ENCODE measurements around the gene RBM39.
"Not testable (repeated sequence)": the region's sequence is repeated elsewhere in the genome, so short reads cannot be mapped to it uniquely, and the experiment has no call there.

The RBM39 gene

GRCh38 chr20:35690265-35690664, 51.8 kb downstream of the RBM39 start:
- no peak overlapping the region for H2AK5ac ChIP-seq (ENCODE audit: low read depth, low read length)
- no peaks in the 10 kb centered on the region for H3K4me1 ChIP-seq (ENCODE audit: control insufficient read depth in 2 of 2, insufficient read depth in 1 of 2, low read depth in 1 of 2, low read length in 2 of 2)
- no peak overlapping the region for H2BK120ac ChIP-seq (ENCODE audit: low read depth, low read length)
- no peak overlapping the region for H3K4me3 ChIP-seq (ENCODE audit: low read length in 2 of 2)
- no peaks in the 10 kb centered on the region for H3K79me1 ChIP-seq (ENCODE audit: low read depth, low read length)
- H3K14ac ChIP-seq (ENCODE audit: low read length) = no peak overlapping the region
- H2BK15ac ChIP-seq (ENCODE audit: low read length) = no peak overlapping the region
- H3K18ac ChIP-seq (ENCODE audit: low read length) = no peak overlapping the region
- H3K4me2 ChIP-seq (ENCODE audit: insufficient read depth, low read length, poor library complexity, severe bottlenecking) = no peak overlapping the region
- no peak overlapping the region for H2BK5ac ChIP-seq (ENCODE audit: low read length)
- no peak overlapping the region for H3K27ac ChIP-seq (replicated peaks; ENCODE audit: low read length)
- no CpG with 5 or more reads among the region's 4 CpGs for WGBS, 2 donors (ENCODE audit: extremely low coverage in 2 of 2, insufficient read length in 2 of 2, insufficient replicate concordance in 1 of 2)
- H4K91ac ChIP-seq (ENCODE audit: low read depth, low read length, poor library complexity) = no peak overlapping the region
- H2BK12ac ChIP-seq (ENCODE audit: low read length) = no peak overlapping the region
- H3K27me3 ChIP-seq (ENCODE audit: control insufficient read depth in 3 of 3, insufficient read depth in 3 of 3, low read depth in 1 of 3, low read length in 3 of 3) = no peaks in the 10 kb centered on the region
- no peak overlapping the region for H3K23ac ChIP-seq (ENCODE audit: low read depth, low read length, poor library complexity)
- peaks cover 2 to 29% of the 10 kb centered on the region in 2 donors for H3K36me3 ChIP-seq (replicated peaks in 1 of 2; ENCODE audit: control insufficient read depth in 2 of 2, insufficient read depth in 2 of 2, low read length in 2 of 2)
- no peak overlapping the region for H2AFZ ChIP-seq (ENCODE audit: low read length)
- no peak overlapping the region for H3K9ac ChIP-seq (ENCODE audit: low read depth, low read length, poor library complexity)
- H3K4ac ChIP-seq (ENCODE audit: low read length) = no peak overlapping the region
- peaks cover 0 to 9% of the 10 kb centered on the region in 2 donors for H3K9me3 ChIP-seq (replicated peaks in 1 of 2; ENCODE audit: control insufficient read depth in 2 of 2, insufficient read depth in 1 of 2, low read depth in 1 of 2, low read length in 2 of 2)
- no peak for DNase-seq (ENCODE audit: low spot score)
- H4K8ac ChIP-seq (ENCODE audit: low read depth, low read length) = no peak overlapping the region

- H2BK12ac ChIP-seq (ENCODE audit: low read length); H4K8ac ChIP-seq (ENCODE audit: low read depth, low read length); H2AFZ ChIP-seq (ENCODE audit: low read length); H3K79me1 ChIP-seq (ENCODE audit: low read depth, low read length); H3K4me2 ChIP-seq (ENCODE audit: insufficient read depth, low read length, poor library complexity, severe bottlenecking); H2BK120ac ChIP-seq (ENCODE audit: low read depth, low read length); H3K27me3 ChIP-seq (ENCODE audit: control insufficient read depth in 3 of 3, insufficient read depth in 3 of 3, low read depth in 1 of 3, low read length in 3 of 3); H3K4me1 ChIP-seq (ENCODE audit: control insufficient read depth in 2 of 2, insufficient read depth in 1 of 2, low read depth in 1 of 2, low read length in 2 of 2); H2BK5ac ChIP-seq (ENCODE audit: low read length); H3K4ac ChIP-seq (ENCODE audit: low read length); H3K18ac ChIP-seq (ENCODE audit: low read length); H3K14ac ChIP-seq (ENCODE audit: low read length); DNase-seq (ENCODE audit: low spot score); H3K9me3 ChIP-seq (replicated peaks in 1 of 2; ENCODE audit: control insufficient read depth in 2 of 2, insufficient read depth in 1 of 2, low read depth in 1 of 2, low read length in 2 of 2); H3K9ac ChIP-seq (ENCODE audit: low read depth, low read length, poor library complexity); H2BK15ac ChIP-seq (ENCODE audit: low read length); H2AK5ac ChIP-seq (ENCODE audit: low read depth, low read length); H3K27ac ChIP-seq (replicated peaks; ENCODE audit: low read length); H3K4me3 ChIP-seq (ENCODE audit: low read length in 2 of 2); H4K91ac ChIP-seq (ENCODE audit: low read depth, low read length, poor library complexity); H3K23ac ChIP-seq (ENCODE audit: low read depth, low read length, poor library complexity): not testable (repeated sequence)
- no CpG with 5 or more reads among the region's 11 CpGs for WGBS, 2 donors (ENCODE audit: extremely low coverage in 2 of 2, insufficient read length in 2 of 2, insufficient replicate concordance in 1 of 2)
- H3K36me3 ChIP-seq (replicated peaks in 1 of 2; ENCODE audit: control insufficient read depth in 2 of 2, insufficient read depth in 2 of 2, low read length in 2 of 2) = peaks cover 2 to 18% of the 10 kb centered on the region in 2 donors
Observed at GRCh38 chr20:35686872-35687271, 55.2 kb downstream of the RBM39 start.

- not testable (repeated sequence) for H3K18ac ChIP-seq (ENCODE audit: low read length); H3K4me1 ChIP-seq (ENCODE audit: control insufficient read depth in 2 of 2, insufficient read depth in 1 of 2, low read depth in 1 of 2, low read length in 2 of 2); H3K27ac ChIP-seq (replicated peaks; ENCODE audit: low read length); H2AFZ ChIP-seq (ENCODE audit: low read length); H3K27me3 ChIP-seq (ENCODE audit: control insufficient read depth in 3 of 3, insufficient read depth in 3 of 3, low read depth in 1 of 3, low read length in 3 of 3); H2BK12ac ChIP-seq (ENCODE audit: low read length); H2BK15ac ChIP-seq (ENCODE audit: low read length); H3K4ac ChIP-seq (ENCODE audit: low read length); DNase-seq (ENCODE audit: low spot score); H4K91ac ChIP-seq (ENCODE audit: low read depth, low read length, poor library complexity); H3K9me3 ChIP-seq (replicated peaks in 1 of 2; ENCODE audit: control insufficient read depth in 2 of 2, insufficient read depth in 1 of 2, low read depth in 1 of 2, low read length in 2 of 2); H3K4me3 ChIP-seq (ENCODE audit: low read length in 2 of 2); H3K9ac ChIP-seq (ENCODE audit: low read depth, low read length, poor library complexity); H2BK120ac ChIP-seq (ENCODE audit: low read depth, low read length); H3K23ac ChIP-seq (ENCODE audit: low read depth, low read length, poor library complexity); H3K4me2 ChIP-seq (ENCODE audit: insufficient read depth, low read length, poor library complexity, severe bottlenecking); H3K14ac ChIP-seq (ENCODE audit: low read length); H3K79me1 ChIP-seq (ENCODE audit: low read depth, low read length); H2BK5ac ChIP-seq (ENCODE audit: low read length); H4K8ac ChIP-seq (ENCODE audit: low read depth, low read length); H2AK5ac ChIP-seq (ENCODE audit: low read depth, low read length)
- H3K36me3 ChIP-seq (replicated peaks in 1 of 2; ENCODE audit: control insufficient read depth in 2 of 2, insufficient read depth in 2 of 2, low read length in 2 of 2) = peaks cover 2 to 16% of the 10 kb centered on the region in 2 donors
- no CpG with 5 or more reads among the region's 9 CpGs for WGBS, 2 donors (ENCODE audit: extremely low coverage in 2 of 2, insufficient read length in 2 of 2, insufficient replicate concordance in 1 of 2)
Observed at GRCh38 chr20:35685368-35685767, 56.7 kb downstream of the RBM39 start.

- no peak overlapping the region for H2BK120ac ChIP-seq (ENCODE audit: low read depth, low read length)
- H3K4me3 ChIP-seq (ENCODE audit: low read length in 2 of 2) = no peak overlapping the region
- H4K8ac ChIP-seq (ENCODE audit: low read depth, low read length) = no peak overlapping the region
- H2BK5ac ChIP-seq (ENCODE audit: low read length) = no peak overlapping the region
- no peak overlapping the region for H3K9ac ChIP-seq (ENCODE audit: low read depth, low read length, poor library complexity)
- no peaks in the 10 kb centered on the region for H3K36me3 ChIP-seq (replicated peaks in 1 of 2; ENCODE audit: control insufficient read depth in 2 of 2, insufficient read depth in 2 of 2, low read length in 2 of 2)
- H3K27me3 ChIP-seq (ENCODE audit: control insufficient read depth in 3 of 3, insufficient read depth in 3 of 3, low read depth in 1 of 3, low read length in 3 of 3) = no peaks in the 10 kb centered on the region
- no peak overlapping the region for H3K4me2 ChIP-seq (ENCODE audit: insufficient read depth, low read length, poor library complexity, severe bottlenecking)
- no peaks in the 10 kb centered on the region for H3K79me1 ChIP-seq (ENCODE audit: low read depth, low read length)
- H2AK5ac ChIP-seq (ENCODE audit: low read depth, low read length) = no peak overlapping the region
- H3K23ac ChIP-seq (ENCODE audit: low read depth, low read length, poor library complexity) = no peak overlapping the region
- H3K4ac ChIP-seq (ENCODE audit: low read length) = no peak overlapping the region
- H3K4me1 ChIP-seq (ENCODE audit: control insufficient read depth in 2 of 2, insufficient read depth in 1 of 2, low read depth in 1 of 2, low read length in 2 of 2) = no peaks in the 10 kb centered on the region
- no peak overlapping the region for H2BK12ac ChIP-seq (ENCODE audit: low read length)
- 100% methylated on average over 1 of the region's 1 CpG; no CpG with 5 or more reads in 1 of the 2 donors for WGBS, 2 donors (ENCODE audit: extremely low coverage in 2 of 2, insufficient read length in 2 of 2, insufficient replicate concordance in 1 of 2)
- DNase-seq (ENCODE audit: low spot score) = no peak
- H3K27ac ChIP-seq (replicated peaks; ENCODE audit: low read length) = no peak overlapping the region
- no peak overlapping the region for H2AFZ ChIP-seq (ENCODE audit: low read length)
- no peak overlapping the region for H4K91ac ChIP-seq (ENCODE audit: low read depth, low read length, poor library complexity)
- peaks cover 0 to under 1% of the 10 kb centered on the region in 2 donors for H3K9me3 ChIP-seq (replicated peaks in 1 of 2; ENCODE audit: control insufficient read depth in 2 of 2, insufficient read depth in 1 of 2, low read depth in 1 of 2, low read length in 2 of 2)
- H3K14ac ChIP-seq (ENCODE audit: low read length) = no peak overlapping the region
- no peak overlapping the region for H2BK15ac ChIP-seq (ENCODE audit: low read length)
- H3K18ac ChIP-seq (ENCODE audit: low read length) = no peak overlapping the region
Observed at GRCh38 chr20:35681960-35682359, 60.1 kb downstream of the RBM39 start.
